K562 (cell line): ENCODE measurements around the gene HNF4A. TPM values are rescaled to one million over a fixed set of nuclear protein-coding genes. Genes with fewer than 3 reads are reported as not detected.

Experiments
- BCOR ChIP-seq: fragments of 450-650 bp; IDR thresholded peaks from 2 replicates; pipeline ENCODE4 v1.6.1; 2016
- CXXC5 ChIP-seq: fragments of 250-450 bp; sonication (Bioruptor Pico); IDR thresholded peaks from 2 replicates; pipeline ENCODE4 v1.8.0; 2022; ENCODE audit warnings: inconsistent platforms, mild to moderate bottlenecking, moderate library complexity
- DNMT1 ChIP-seq: fragments of 450-650 bp; IDR thresholded peaks from 2 replicates; pipeline ENCODE4 v1.6.1; 2016; ENCODE audit warnings: antibody characterized with exemption, mild to moderate bottlenecking
- ETV5 ChIP-seq: sonication (generic); formaldehyde crosslinking; IDR thresholded peaks from 2 replicates; pipeline ENCODE4 v1.4.0; 2020; ENCODE audit warnings: low read depth, mild to moderate bottlenecking, missing genetic modification reagents
- HDAC8 ChIP-seq: fragments of 450-650 bp; IDR thresholded peaks from 2 replicates; pipeline ENCODE4 v1.6.1; 2016; ENCODE audit warnings: mild to moderate bottlenecking, missing genetic modification characterization, moderate library complexity, missing compliant biosample characterization
- HSF4 ChIP-seq: fragments of 250-450 bp; sonication (Bioruptor Pico); IDR thresholded peaks from 2 replicates; pipeline ENCODE4 v2.1.2; 2022; ENCODE audit warnings: mild to moderate bottlenecking, moderate library complexity, borderline replicate concordance
- ILK ChIP-seq: fragments of 450-650 bp; IDR thresholded peaks from 2 replicates; pipeline ENCODE4 v1.6.1; 2016; ENCODE audit warnings: missing genetic modification characterization, low read depth, mild to moderate bottlenecking, missing compliant biosample characterization, moderate library complexity, borderline replicate concordance
- KDM5B ChIP-seq: fragments of 200-600 bp; sonication (generic); IDR thresholded peaks from 2 replicates; pipeline ENCODE4 v1.6.1; 2012; ENCODE audit warnings: low read depth, mild to moderate bottlenecking, moderate library complexity, low read length, control low read depth, inconsistent platforms; ENCODE audit not compliant: insufficient replicate concordance
- KLF13 ChIP-seq: fragments of 450-650 bp; IDR thresholded peaks from 2 replicates; pipeline ENCODE4 v1.6.1; 2016; ENCODE audit warnings: missing genetic modification characterization, low read depth, mild to moderate bottlenecking, missing compliant biosample characterization, moderate library complexity, borderline replicate concordance
- MTF1 ChIP-seq: fragments of 250-450 bp; sonication (Bioruptor Pico); IDR thresholded peaks from 2 replicates; pipeline ENCODE4 v1.9.0; 2021; ENCODE audit warnings: moderate library complexity, mild to moderate bottlenecking, inconsistent platforms, borderline replicate concordance
- PHTF2 ChIP-seq: fragments of 250-450 bp; sonication (Bioruptor Pico); IDR thresholded peaks from 2 replicates; pipeline ENCODE4 v1.5.0; 2021; ENCODE audit warnings: mild to moderate bottlenecking
- PTRF ChIP-seq: fragments of 450-650 bp; IDR thresholded peaks from 2 replicates; pipeline ENCODE4 v1.6.1; 2016; ENCODE audit warnings: mild to moderate bottlenecking, missing genetic modification characterization, missing compliant biosample characterization
- RB1 ChIP-seq: fragments of 450-650 bp; IDR thresholded peaks from 2 replicates; pipeline ENCODE4 v1.6.1; 2017; ENCODE audit warnings: low read depth, mild to moderate bottlenecking
- THRAP3 ChIP-seq: fragments of 450-650 bp; IDR thresholded peaks from 2 replicates; pipeline ENCODE4 v1.6.1; 2016; ENCODE audit warnings: mild to moderate bottlenecking, inconsistent platforms, borderline replicate concordance
- ZBTB1 ChIP-seq: sonication (generic); formaldehyde crosslinking; IDR thresholded peaks from 2 replicates; pipeline ENCODE4 v1.8.1; 2023; ENCODE audit warnings: missing genetic modification reagents, low read depth, mild to moderate bottlenecking, borderline replicate concordance
- ZFP36 ChIP-seq: fragments of 150-350 bp; IDR thresholded peaks from 2 replicates; pipeline ENCODE4 v1.6.1; 2018; ENCODE audit warnings: low read length, low read depth; ENCODE audit not compliant: partially characterized antibody
- ZKSCAN8 ChIP-seq: fragments of 200-800 bp; sonication (Bioruptor generic); IDR thresholded peaks from 2 replicates; pipeline ENCODE4 v1.6.1; 2016; ENCODE audit warnings: missing genetic modification characterization, missing compliant biosample characterization
- ZNF134 ChIP-seq: fragments of 250-450 bp; sonication (Bioruptor Pico); conservative IDR thresholded peaks from 2 replicates; pipeline ENCODE4 v1.4.0; 2020
- ZNF24 ChIP-seq: fragments of 450-650 bp; IDR thresholded peaks from 2 replicates; pipeline ENCODE4 v1.6.1; 2016
- polyA plus RNA-seq, 8 experiments: library from polyadenylated mRNA; depleted of rRNA in 4 of 8; stranded (reverse) in 5 of 8; unstranded in 3 of 8; fragments of >200 nt; fragmentation: Nextera tagmentation in 2 of 8; fragmentation: Illumina TruSeq in 1 of 8; extraction: Ambion mirVana in 2 of 8; extraction: Trizol in 1 of 8; gene quantifications; 2 replicates each; pipeline versions ENCODE4 v1.2.1 to v1.2.3, GENCODE V29; 2011 to 2014; ENCODE audit warnings: inconsistent platforms in 1 of 8, missing spikeins in 1 of 8
- total RNA-seq, 7 experiments: library from RNA; depleted of rRNA in 6 of 7; stranded (reverse); fragments of >200 nt in 6 of 7; fragmentation: Illumina TruSeq in 2 of 7; extraction: Trizol in 2 of 7; gene quantifications; 2 replicates each; pipeline versions ENCODE4 v1.2.1 to v1.2.3, GENCODE V29; 2011 to 2021; ENCODE audit warnings: low replicate concordance in 1 of 7
- TF ChIP-seq, protein P1 (sequence below), 2 experiments: fragments of 450-650 bp; conservative IDR thresholded peaks; 2 replicates each; pipeline ENCODE4 v1.6.1; 2017; ENCODE audit warnings: mild to moderate bottlenecking in 2 of 2, moderate library complexity in 2 of 2
- TF ChIP-seq, protein P2 (sequence below): sonication (generic); formaldehyde crosslinking; IDR thresholded peaks from 2 replicates; pipeline ENCODE4 v1.8.0; 2023; ENCODE audit warnings: mild to moderate bottlenecking, missing genetic modification reagents
- TF ChIP-seq, protein P3 (sequence below): fragments of 250-450 bp; sonication (Bioruptor Pico); IDR thresholded peaks from 2 replicates; pipeline ENCODE4 v1.4.0; 2020
- TF ChIP-seq, protein P4 (sequence below): fragments of 450-650 bp; IDR thresholded peaks from 2 replicates; pipeline ENCODE4 v1.6.1; 2014; ENCODE audit warnings: low read depth, mild to moderate bottlenecking, moderate library complexity, borderline replicate concordance

The HNF4A gene
- total and polyA plus RNA-seq, 9 of the 15 experiments (the other 6 are each of a cell fraction or from before 2014, with no cell fraction given) = 0.03 to 0.27 (median 0.08) TPM; not detected in 5

DNA sequence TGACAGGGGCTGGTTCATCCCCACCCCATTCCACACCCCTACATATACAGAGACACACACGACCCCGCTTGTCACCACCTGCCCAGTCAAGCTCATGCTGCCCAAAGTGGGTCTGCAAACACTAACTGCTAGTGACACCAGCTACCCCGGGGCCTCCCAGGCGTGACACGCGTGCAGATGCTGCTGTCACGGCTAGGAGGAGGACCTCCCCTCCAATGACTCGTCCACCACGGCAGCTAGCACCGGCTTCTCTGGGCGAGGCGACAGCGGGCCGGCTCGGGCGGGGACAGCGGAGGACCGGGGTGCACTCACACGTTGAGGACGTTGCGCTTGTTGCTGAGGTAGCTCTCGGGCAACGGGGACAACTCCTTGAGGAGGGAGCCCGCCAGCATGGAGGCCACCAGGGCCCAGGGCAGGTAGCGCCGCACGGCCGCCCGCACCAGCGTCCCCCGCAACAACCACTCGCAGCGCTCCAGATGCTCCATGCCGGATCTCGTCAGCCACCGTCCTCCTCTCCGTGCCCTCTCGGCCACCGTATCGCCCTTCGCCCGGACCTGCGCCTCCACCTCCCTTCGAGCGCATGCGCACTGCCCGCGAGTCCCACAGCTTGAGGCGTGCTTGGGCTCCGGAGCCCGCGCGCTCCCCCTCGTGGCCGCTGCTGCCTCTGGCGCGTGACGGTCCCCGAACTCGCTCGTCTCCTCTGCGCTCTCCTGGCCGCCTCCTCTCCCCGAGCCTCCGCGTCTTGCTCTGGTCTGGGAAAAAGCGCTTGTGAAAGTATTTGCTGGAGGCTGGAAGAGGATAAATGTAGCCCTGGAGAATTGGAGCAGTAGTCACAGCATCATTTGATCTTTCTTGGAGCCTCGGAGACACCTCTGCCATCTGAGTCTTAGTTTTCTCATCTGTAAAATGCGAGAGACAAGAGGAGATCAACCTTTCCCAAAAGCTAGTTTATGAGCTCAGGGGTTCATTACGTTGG, 44.5 kb upstream of the HNF4A start, which contains the start of gene FITM2 (continued):
- TF ChIP-seq, protein P1, sequence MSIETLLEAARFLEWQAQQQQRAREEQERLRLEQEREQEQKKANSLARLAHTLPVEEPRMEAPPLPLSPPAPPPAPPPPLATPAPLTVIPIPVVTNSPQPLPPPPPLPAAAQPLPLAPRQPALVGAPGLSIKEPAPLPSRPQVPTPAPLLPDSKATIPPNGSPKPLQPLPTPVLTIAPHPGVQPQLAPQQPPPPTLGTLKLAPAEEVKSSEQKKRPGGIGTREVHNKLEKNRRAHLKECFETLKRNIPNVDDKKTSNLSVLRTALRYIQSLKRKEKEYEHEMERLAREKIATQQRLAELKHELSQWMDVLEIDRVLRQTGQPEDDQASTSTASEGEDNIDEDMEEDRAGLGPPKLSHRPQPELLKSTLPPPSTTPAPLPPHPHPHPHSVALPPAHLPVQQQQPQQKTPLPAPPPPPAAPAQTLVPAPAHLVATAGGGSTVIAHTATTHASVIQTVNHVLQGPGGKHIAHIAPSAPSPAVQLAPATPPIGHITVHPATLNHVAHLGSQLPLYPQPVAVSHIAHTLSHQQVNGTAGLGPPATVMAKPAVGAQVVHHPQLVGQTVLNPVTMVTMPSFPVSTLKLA (conservative IDR thresholded peaks at IDR 0.05) = peak; percentile 73 to 83
- TF ChIP-seq PHTF2 (CRISPR knock-in tag) = no peak
- peak; percentile 77 for TF ChIP-seq RB1
- no peak for TF ChIP-seq KLF13 (tag)
- TF ChIP-seq ILK (tag) = no peak
- no peak for TF ChIP-seq MTF1 (CRISPR knock-in tag)
- TF ChIP-seq ETV5 = peak; percentile 69
- no peak for TF ChIP-seq THRAP3
- TF ChIP-seq DNMT1 = no peak
- TF ChIP-seq KDM5B = no peak
- TF ChIP-seq ZKSCAN8 (CRISPR knock-in tag) = no peak
- TF ChIP-seq HSF4 (CRISPR knock-in tag) = no peak
- 0 out of 2 replicates have a peak, but pooled peaks have one; percentile 26 for TF ChIP-seq ZBTB1 (CRISPR knock-in tag)
- TF ChIP-seq HDAC8 (tag) = no peak
- no peak for TF ChIP-seq ZNF24
- TF ChIP-seq ZFP36 = no peak
- TF ChIP-seq, protein P2, sequence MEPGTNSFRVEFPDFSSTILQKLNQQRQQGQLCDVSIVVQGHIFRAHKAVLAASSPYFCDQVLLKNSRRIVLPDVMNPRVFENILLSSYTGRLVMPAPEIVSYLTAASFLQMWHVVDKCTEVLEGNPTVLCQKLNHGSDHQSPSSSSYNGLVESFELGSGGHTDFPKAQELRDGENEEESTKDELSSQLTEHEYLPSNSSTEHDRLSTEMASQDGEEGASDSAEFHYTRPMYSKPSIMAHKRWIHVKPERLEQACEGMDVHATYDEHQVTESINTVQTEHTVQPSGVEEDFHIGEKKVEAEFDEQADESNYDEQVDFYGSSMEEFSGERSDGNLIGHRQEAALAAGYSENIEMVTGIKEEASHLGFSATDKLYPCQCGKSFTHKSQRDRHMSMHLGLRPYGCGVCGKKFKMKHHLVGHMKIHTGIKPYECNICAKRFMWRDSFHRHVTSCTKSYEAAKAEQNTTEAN (CRISPR knock-in tag) = no peak
- TF ChIP-seq BCOR = peak; percentile 58
- TF ChIP-seq, protein P3, sequence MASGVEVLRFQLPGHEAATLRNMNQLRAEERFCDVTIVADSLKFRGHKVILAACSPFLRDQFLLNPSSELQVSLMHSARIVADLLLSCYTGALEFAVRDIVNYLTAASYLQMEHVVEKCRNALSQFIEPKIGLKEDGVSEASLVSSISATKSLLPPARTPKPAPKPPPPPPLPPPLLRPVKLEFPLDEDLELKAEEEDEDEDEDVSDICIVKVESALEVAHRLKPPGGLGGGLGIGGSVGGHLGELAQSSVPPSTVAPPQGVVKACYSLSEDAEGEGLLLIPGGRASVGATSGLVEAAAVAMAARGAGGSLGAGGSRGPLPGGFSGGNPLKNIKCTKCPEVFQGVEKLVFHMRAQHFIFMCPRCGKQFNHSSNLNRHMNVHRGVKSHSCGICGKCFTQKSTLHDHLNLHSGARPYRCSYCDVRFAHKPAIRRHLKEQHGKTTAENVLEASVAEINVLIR (CRISPR knock-in tag) = no peak
- TF ChIP-seq ZNF134 = no peak
- TF ChIP-seq, protein P4, sequence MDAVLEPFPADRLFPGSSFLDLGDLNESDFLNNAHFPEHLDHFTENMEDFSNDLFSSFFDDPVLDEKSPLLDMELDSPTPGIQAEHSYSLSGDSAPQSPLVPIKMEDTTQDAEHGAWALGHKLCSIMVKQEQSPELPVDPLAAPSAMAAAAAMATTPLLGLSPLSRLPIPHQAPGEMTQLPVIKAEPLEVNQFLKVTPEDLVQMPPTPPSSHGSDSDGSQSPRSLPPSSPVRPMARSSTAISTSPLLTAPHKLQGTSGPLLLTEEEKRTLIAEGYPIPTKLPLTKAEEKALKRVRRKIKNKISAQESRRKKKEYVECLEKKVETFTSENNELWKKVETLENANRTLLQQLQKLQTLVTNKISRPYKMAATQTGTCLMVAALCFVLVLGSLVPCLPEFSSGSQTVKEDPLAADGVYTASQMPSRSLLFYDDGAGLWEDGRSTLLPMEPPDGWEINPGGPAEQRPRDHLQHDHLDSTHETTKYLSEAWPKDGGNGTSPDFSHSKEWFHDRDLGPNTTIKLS = peak; percentile 54
- TF ChIP-seq PTRF (tag) = no peak
- peak; percentile 80 for TF ChIP-seq CXXC5 (CRISPR knock-in tag)
